Fibroblast of villous mesenchyme (primary cell): ENCODE measurements around the gene SPPL3. TPM values are rescaled to one million over a fixed set of nuclear protein-coding genes. Genes with fewer than 3 reads are reported as not detected.

ENCODE experiments used
- DNase-seq: peaks from one replicate; pipeline ENCODE4 v3.0.0-alpha.2; 2010; ENCODE audit warnings: low read depth
- H3K4me3 ChIP-seq: 2 replicates; pipeline ENCODE4 v1.5.1; 2011; ENCODE audit warnings: low read depth, mild to moderate bottlenecking, low read length
- total RNA-seq: library from RNA; depleted of rRNA; stranded (reverse); fragments of >200 nt; gene quantifications from 2 replicates; pipeline ENCODE4 v1.2.3, GENCODE V29; 2012
- TF ChIP-seq, protein P1 (sequence below): IDR thresholded peaks from 2 replicates; pipeline ENCODE4 v1.5.1; 2012; ENCODE audit warnings: low read depth, mild to moderate bottlenecking, low read length; ENCODE audit not compliant: insufficient read depth

SPPL3 gene
- total RNA-seq, 1 donor = 9.5 TPM

- DNase-seq = no peak
- TF ChIP-seq, protein P1, sequence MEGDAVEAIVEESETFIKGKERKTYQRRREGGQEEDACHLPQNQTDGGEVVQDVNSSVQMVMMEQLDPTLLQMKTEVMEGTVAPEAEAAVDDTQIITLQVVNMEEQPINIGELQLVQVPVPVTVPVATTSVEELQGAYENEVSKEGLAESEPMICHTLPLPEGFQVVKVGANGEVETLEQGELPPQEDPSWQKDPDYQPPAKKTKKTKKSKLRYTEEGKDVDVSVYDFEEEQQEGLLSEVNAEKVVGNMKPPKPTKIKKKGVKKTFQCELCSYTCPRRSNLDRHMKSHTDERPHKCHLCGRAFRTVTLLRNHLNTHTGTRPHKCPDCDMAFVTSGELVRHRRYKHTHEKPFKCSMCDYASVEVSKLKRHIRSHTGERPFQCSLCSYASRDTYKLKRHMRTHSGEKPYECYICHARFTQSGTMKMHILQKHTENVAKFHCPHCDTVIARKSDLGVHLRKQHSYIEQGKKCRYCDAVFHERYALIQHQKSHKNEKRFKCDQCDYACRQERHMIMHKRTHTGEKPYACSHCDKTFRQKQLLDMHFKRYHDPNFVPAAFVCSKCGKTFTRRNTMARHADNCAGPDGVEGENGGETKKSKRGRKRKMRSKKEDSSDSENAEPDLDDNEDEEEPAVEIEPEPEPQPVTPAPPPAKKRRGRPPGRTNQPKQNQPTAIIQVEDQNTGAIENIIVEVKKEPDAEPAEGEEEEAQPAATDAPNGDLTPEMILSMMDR = no peak
Measured at GRCh38 chr12:120814903-120815429, 89.2 kb downstream of the SPPL3 start.

DNA sequence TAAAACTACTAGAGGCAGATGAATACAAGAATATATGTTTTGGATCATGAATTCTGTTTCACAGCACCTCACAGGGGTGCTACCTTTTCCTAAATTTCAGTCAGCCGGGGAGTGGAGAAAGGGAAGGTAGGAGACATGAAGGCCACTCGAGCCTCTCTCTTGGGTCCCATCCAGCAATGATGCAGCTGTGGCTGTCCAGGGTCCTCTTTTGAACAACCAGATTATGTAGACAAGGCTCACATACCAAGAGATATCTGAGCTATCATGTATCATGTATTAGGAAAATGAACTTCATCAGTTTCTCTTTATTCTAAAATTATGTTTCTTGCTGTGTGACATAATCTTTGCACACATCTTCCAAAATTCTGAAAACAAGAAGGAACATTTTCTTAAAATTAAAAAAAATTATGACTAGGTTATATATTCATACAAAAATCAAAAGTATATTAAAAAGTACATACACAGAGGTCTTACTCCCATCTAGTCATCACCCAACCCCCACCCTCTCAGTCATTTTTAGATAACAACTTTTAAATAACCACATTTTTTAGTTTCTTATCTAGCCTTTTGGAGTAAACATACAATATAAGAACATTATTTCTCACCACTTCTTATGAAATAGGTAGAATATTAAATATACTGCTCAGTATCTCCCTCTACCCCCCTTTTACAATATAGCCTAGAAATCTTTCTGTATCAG is 89.8 kb downstream of the SPPL3 start:
- no peak overlapping the region for H3K4me3 ChIP-seq
- TF ChIP-seq, protein P1 = no peak
- no peak for DNase-seq

More at GRCh38 chr12:120814903-120815429, 89.2 kb downstream of the SPPL3 start:
- no peak overlapping the region for H3K4me3 ChIP-seq

DNA sequence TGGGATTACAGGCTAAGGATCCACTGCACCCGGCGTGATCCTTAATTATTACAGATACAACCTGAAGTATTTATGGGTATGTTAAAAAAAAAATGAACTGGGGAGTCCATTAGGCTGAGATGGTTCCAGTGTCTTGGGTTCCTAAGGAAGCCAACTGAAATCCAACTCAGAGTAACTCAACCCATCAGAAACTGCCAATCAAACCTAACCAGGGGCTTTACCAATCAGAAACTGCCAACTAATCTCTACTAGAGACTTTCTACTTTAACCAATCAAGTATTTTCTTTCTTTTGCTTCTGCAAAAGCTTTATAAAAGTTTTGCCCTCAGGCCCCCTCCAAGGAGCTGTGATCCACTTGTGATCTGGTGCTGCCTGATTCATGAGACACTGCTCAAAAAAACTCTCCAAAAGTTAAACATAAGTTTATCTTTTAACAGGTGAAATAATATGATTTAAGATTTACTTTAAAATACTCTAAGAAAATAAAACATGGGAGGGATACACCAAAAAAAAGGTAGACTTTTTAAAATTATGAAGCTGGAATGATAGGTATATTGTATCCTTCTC is 90.5 kb downstream of the SPPL3 start:
- TF ChIP-seq, protein P1 = no peak
- no peak overlapping the region for H3K4me3 ChIP-seq
- no peak for DNase-seq

DNA sequence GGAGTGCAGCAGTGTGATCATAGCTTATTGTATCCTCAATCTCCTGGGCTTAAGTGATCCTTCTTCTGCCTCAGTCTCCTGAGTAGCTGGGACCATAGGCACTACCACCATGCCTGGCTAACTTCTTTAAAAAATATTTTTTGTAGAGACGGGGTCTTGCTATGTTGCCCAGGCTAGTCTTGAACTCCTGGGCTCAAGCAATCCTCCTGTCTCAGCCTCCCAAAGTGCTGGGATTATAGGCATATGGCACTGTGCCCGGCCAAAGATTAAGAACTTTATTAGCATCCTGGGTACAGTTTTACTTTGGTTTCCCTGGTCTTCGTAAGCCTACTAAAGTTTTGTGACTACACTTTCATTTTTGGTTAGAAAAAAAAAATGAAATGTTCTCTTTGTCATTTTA is 94.1 kb downstream of the SPPL3 start:
- TF ChIP-seq, protein P1 = no peak
- no peak overlapping the region for H3K4me3 ChIP-seq
- DNase-seq = no peak

DNA sequence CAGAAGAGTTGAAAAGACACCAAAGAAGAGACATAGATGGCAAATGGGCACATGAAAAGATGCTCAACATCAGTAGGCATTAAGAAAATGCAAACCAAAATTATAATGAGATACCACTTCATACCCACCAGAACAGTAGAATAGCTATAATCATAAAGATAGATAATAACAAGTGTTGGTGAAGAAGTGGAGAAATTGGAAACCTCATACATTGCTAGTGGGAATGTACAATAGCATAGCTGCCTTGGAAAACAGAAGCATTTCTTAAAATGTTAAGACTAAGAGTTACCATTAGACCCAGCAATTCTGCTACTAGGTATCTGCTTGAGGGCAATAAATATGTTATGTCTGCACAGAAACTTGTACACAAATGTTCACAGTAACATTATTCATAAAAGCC is 99.7 kb downstream of the SPPL3 start:
- no peak for DNase-seq
- TF ChIP-seq, protein P1 = no peak
- H3K4me3 ChIP-seq = no peak overlapping the region

- DNase-seq = no peak
- TF ChIP-seq, protein P1 = no peak
- H3K4me3 ChIP-seq = no peak overlapping the region
Measured at GRCh38 chr12:120801146-120801545, 103.0 kb downstream of the SPPL3 start.
